Chondrocyte (in vitro differentiated cells): ENCODE measurements around the gene LY6G5B. TPM values are rescaled to one million over a fixed set of nuclear protein-coding genes. Genes with fewer than 3 reads are reported as not detected.

ENCODE experiments used
- DNase-seq: peaks from one replicate; pipeline ENCODE4 v3.0.0; 2021; ENCODE audit warnings: mixed read lengths, low spot score
- H3K27ac Mint-ChIP-seq: one replicate; pipeline ENCODE4 v1.8.0; 2021; ENCODE audit warnings: mild to moderate bottlenecking, moderate library complexity, mixed read lengths; ENCODE audit not compliant: unreplicated experiment
- H3K27me3 Mint-ChIP-seq: 2 replicates; pipeline ENCODE4 v1.8.0; 2021; ENCODE audit warnings: low read depth, mixed read lengths
- H3K36me3 Mint-ChIP-seq: 2 replicates; pipeline ENCODE4 v1.8.0; 2021; ENCODE audit warnings: low read depth, mixed read lengths
- H3K4me1 Mint-ChIP-seq: 2 replicates; pipeline ENCODE4 v1.8.0; 2021; ENCODE audit warnings: low read depth, mild to moderate bottlenecking, mixed read lengths
- H3K4me3 Mint-ChIP-seq: one replicate; pipeline ENCODE4 v1.8.0; 2021; ENCODE audit warnings: mild to moderate bottlenecking, moderate library complexity, mixed read lengths; ENCODE audit not compliant: unreplicated experiment
- H3K9me3 Mint-ChIP-seq: 2 replicates; pipeline ENCODE4 v1.8.0; 2021; ENCODE audit warnings: low read depth, mixed read lengths
- microRNA-seq: library from miRNA; unstranded; fragments of <30 nt; microRNA quantifications from one replicate; pipeline ENCODE4 v1.2.0, GENCODE V29; 2020; ENCODE audit warnings: borderline number of aligned reads
- total RNA-seq: library from RNA; stranded (reverse); gene quantifications from 3 replicates; pipeline ENCODE4 v1.2.1, GENCODE V29; 2021
- TF ChIP-seq, protein P1 (sequence below): fragments of 200-600 bp; sonication (generic); IDR thresholded peaks from 2 replicates; pipeline ENCODE4 v1.5.0; 2021; ENCODE audit warnings: antibody characterized with exemption, mild to moderate bottlenecking, moderate library complexity

Gene LY6G5B
- total RNA-seq, 1 donor from 2014 or later, result 10.2 TPM

- H3K4me3 Mint-ChIP-seq, result no peak within 1 kb of the TSS
- no peak within 1 kb of the TSS for H3K27ac Mint-ChIP-seq
These were observed 51.7 kb downstream of the LY6G5B start, which contains the start of gene LY6G6C for GRCh38 chr6:31721351-31722020. Gene LY6G6C (minus strand): TSS chr6:31721746. CDS start chr6:31721679, 67 bp downstream.

GRCh38 chr6:31722173-31722572 lies 52.4 kb downstream of the LY6G5B start:
- Mint-ChIP-seq H3K9me3 (no peaks in the 10 kb centered on the region), H3K27me3 (no peaks in the 10 kb centered on the region), H3K27ac (no peak overlapping the region), H3K36me3 (peaks cover 17% of the 10 kb centered on the region), H3K4me1 (no peaks in the 10 kb centered on the region), H3K4me3 (no peak overlapping the region)
- TF ChIP-seq, protein P1, sequence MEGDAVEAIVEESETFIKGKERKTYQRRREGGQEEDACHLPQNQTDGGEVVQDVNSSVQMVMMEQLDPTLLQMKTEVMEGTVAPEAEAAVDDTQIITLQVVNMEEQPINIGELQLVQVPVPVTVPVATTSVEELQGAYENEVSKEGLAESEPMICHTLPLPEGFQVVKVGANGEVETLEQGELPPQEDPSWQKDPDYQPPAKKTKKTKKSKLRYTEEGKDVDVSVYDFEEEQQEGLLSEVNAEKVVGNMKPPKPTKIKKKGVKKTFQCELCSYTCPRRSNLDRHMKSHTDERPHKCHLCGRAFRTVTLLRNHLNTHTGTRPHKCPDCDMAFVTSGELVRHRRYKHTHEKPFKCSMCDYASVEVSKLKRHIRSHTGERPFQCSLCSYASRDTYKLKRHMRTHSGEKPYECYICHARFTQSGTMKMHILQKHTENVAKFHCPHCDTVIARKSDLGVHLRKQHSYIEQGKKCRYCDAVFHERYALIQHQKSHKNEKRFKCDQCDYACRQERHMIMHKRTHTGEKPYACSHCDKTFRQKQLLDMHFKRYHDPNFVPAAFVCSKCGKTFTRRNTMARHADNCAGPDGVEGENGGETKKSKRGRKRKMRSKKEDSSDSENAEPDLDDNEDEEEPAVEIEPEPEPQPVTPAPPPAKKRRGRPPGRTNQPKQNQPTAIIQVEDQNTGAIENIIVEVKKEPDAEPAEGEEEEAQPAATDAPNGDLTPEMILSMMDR, result no peak
- no peak for DNase-seq

More at GRCh38 chr6:31721351-31722020, 51.7 kb downstream of the LY6G5B start, which contains the start of gene LY6G6C:
- Mint-ChIP-seq H3K27me3 (no peaks in the 10 kb centered on the region), H3K36me3 (peaks cover 11% of the 10 kb centered on the region), H3K4me1 (no peaks in the 10 kb centered on the region), H3K9me3 (no peaks in the 10 kb centered on the region)
- no peak for DNase-seq
- TF ChIP-seq, protein P1, result no peak

Small RNA genes within 50 kb of the gene (microRNA-seq; reads per million reads assigned to microRNA genes)
- gene MIR4646, result not detected
- gene MIR6832, result not detected

Other genes starting within 250 kb of the LY6G5B start
- 7.8 to 9.4 TPM (median 9.0 TPM) in 3 replicates for gene MICB, start 171.8 kb upstream of the LY6G5B start, total RNA-seq
- not detected in 3 replicates for gene MCCD1, start 141.0 kb upstream of the LY6G5B start, total RNA-seq
- 222 to 230 TPM (median 227 TPM) in 3 replicates for gene DDX39B, start 128.0 kb upstream of the LY6G5B start, total RNA-seq
- 2.4 to 4.1 TPM (median 3.0 TPM) in 3 replicates for gene ATP6V1G2, start 123.4 kb upstream of the LY6G5B start, total RNA-seq
- 21.2 to 30.1 TPM (median 29.6 TPM) in 3 replicates for gene NFKBIL1, start 122.4 kb upstream of the LY6G5B start, total RNA-seq
- not detected in 3 replicates for gene LTA, start 97.7 kb upstream of the LY6G5B start, total RNA-seq
- not detected in 3 replicates for gene TNF, start 94.4 kb upstream of the LY6G5B start, total RNA-seq
- gene LTB, start 87.6 kb upstream of the LY6G5B start, total RNA-seq, result not detected in 3 replicates
- not detected in 3 replicates for gene LST1, start 83.7 kb upstream of the LY6G5B start, total RNA-seq
- not detected in 3 replicates for gene NCR3, start 77.0 kb upstream of the LY6G5B start, total RNA-seq
- not detected in 3 replicates for gene AIF1, start 54.7 kb upstream of the LY6G5B start, total RNA-seq
- gene PRRC2A, start 49.3 kb upstream of the LY6G5B start, total RNA-seq, result 156 to 185 TPM (median 157 TPM) in 3 replicates
- 253 to 308 TPM (median 262 TPM) in 3 replicates for gene BAG6, start 17.3 kb upstream of the LY6G5B start, total RNA-seq
- 0.85 to 1.2 TPM in 2 of 3 replicates, not detected in the other for gene APOM, start 14.1 kb upstream of the LY6G5B start, total RNA-seq
- 19.1 to 20.3 TPM (median 20.2 TPM) in 3 replicates for gene C6orf47, start 9.2 kb upstream of the LY6G5B start, total RNA-seq
- gene GPANK1, start 5.0 kb upstream of the LY6G5B start, total RNA-seq, result 12.0 to 15.4 TPM (median 13.9 TPM) in 3 replicates
- gene CSNK2B, start 3.9 kb upstream of the LY6G5B start, total RNA-seq, result 116 to 126 TPM (median 122 TPM) in 3 replicates
- 1.3 to 3.6 TPM (median 2.4 TPM) in 3 replicates for gene LY6G5C, start 11.1 kb downstream of the LY6G5B start, total RNA-seq
- gene ABHD16A, start 33.3 kb downstream of the LY6G5B start, total RNA-seq, result 27.8 to 33.9 TPM (median 32.3 TPM) in 3 replicates
- gene LY6G6F, start 36.9 kb downstream of the LY6G5B start, total RNA-seq, result not detected in 3 replicates
- gene LY6G6D, start 45.4 kb downstream of the LY6G5B start, total RNA-seq, result not detected in 3 replicates
- gene LY6G6C, start 51.8 kb downstream of the LY6G5B start, total RNA-seq, result 0.30 TPM in 1 of 3 replicates, not detected in the others
- not detected in 3 replicates for gene MPIG6B, start 53.4 kb downstream of the LY6G5B start, total RNA-seq
- 66.4 to 99.6 TPM (median 95.7 TPM) in 3 replicates for gene DDAH2, start 59.3 kb downstream of the LY6G5B start, total RNA-seq
- 256 to 328 TPM (median 317 TPM) in 3 replicates for gene CLIC1, start 66.6 kb downstream of the LY6G5B start, total RNA-seq
- gene MSH5, start 70.0 kb downstream of the LY6G5B start, total RNA-seq, result 8.4 to 17.4 TPM (median 9.4 TPM) in 3 replicates
- 1.3 to 2.4 TPM (median 1.4 TPM) in 3 replicates for gene SAPCD1, start 92.7 kb downstream of the LY6G5B start, total RNA-seq
- gene VWA7, start 107.4 kb downstream of the LY6G5B start, total RNA-seq, result 0.15 to 0.62 TPM (median 0.17 TPM) in 3 replicates
- 71.1 to 101 TPM (median 71.9 TPM) in 3 replicates for gene VARS1, start 125.8 kb downstream of the LY6G5B start, total RNA-seq
- gene LSM2, start 137.0 kb downstream of the LY6G5B start, total RNA-seq, result 35.0 to 42.5 TPM (median 35.7 TPM) in 3 replicates
- gene HSPA1L, start 145.3 kb downstream of the LY6G5B start, total RNA-seq, result 0.89 to 1.5 TPM (median 1.00 TPM) in 3 replicates
- gene HSPA1A, start 145.6 kb downstream of the LY6G5B start, total RNA-seq, result 23.0 to 46.3 TPM (median 46.2 TPM) in 3 replicates
- 46.8 to 57.9 TPM (median 50.4 TPM) in 3 replicates for gene HSPA1B, start 157.8 kb downstream of the LY6G5B start, total RNA-seq
- gene NEU1, start 192.8 kb downstream of the LY6G5B start, total RNA-seq, result 63.8 to 67.5 TPM (median 64.2 TPM) in 3 replicates
- gene SLC44A4, start 209.0 kb downstream of the LY6G5B start, total RNA-seq, result not detected in 3 replicates
- 37.7 to 53.0 TPM (median 40.0 TPM) in 3 replicates for gene EHMT2, start 227.7 kb downstream of the LY6G5B start, total RNA-seq
- 6.3 to 7.6 TPM (median 6.7 TPM) in 3 replicates for gene ZBTB12, start 232.1 kb downstream of the LY6G5B start, total RNA-seq